SHP77 treated with DMSO at 0.1 percent for 48 hours (cell line): ENCODE data around the gene MEGF6.

ENCODE experiments used
- DNase-seq: peaks from one replicate; lab custom pipeline; 2025; lab: John Stamatoyannopoulos, UW

The MEGF6 gene

GRCh38 chr1:3502641-3503524, 108.4 kb downstream of the MEGF6 start:
- DNase-seq, result no peak

- DNase-seq, result no peak
Measured at GRCh38 chr1:3501856-3502640, 109.3 kb downstream of the MEGF6 start.

- no peak for DNase-seq
Measured at GRCh38 chr1:3501437-3501836, 109.9 kb downstream of the MEGF6 start.

GRCh38 chr1:3500265-3500835, 111.0 kb downstream of the MEGF6 start:
- DNase-seq, result no peak

GRCh38 chr1:3499611-3500010, 111.7 kb downstream of the MEGF6 start:
- no peak for DNase-seq

GRCh38 chr1:3498986-3499385, 112.3 kb downstream of the MEGF6 start:
- no peak for DNase-seq

- DNase-seq, result no peak
Measured at GRCh38 chr1:3498246-3498930, 112.9 kb downstream of the MEGF6 start.

GRCh38 chr1:3497521-3497920, 113.8 kb downstream of the MEGF6 start:
- no peak for DNase-seq

GRCh38 chr1:3496916-3497315, 114.4 kb downstream of the MEGF6 start:
- DNase-seq, result no peak

GRCh38 chr1:3495776-3496745, 115.2 kb downstream of the MEGF6 start:
- DNase-seq, result no peak

- DNase-seq, result no peak
Measured at GRCh38 chr1:3494321-3495308, 116.7 kb downstream of the MEGF6 start.

- DNase-seq, result no peak
Measured at GRCh38 chr1:3492545-3493246, 118.6 kb downstream of the MEGF6 start.

GRCh38 chr1:3491291-3492246, 119.7 kb downstream of the MEGF6 start:
- DNase-seq, result no peak

- DNase-seq, result no peak
Measured at GRCh38 chr1:3490046-3490745, 121.1 kb downstream of the MEGF6 start.

GRCh38 chr1:3488432-3488831, 122.9 kb downstream of the MEGF6 start:
- no peak for DNase-seq

- DNase-seq, result no peak
Measured at GRCh38 chr1:3485016-3485415, 126.3 kb downstream of the MEGF6 start.

- no peak for DNase-seq
Measured at GRCh38 chr1:3483801-3484444, 127.4 kb downstream of the MEGF6 start.
